ENCODE data around the gene CRX. TPM values are rescaled to one million over a fixed set of nuclear protein-coding genes. Genes with fewer than 3 reads are reported as not detected.

Gene CRX
- total RNA-seq, 1 experiment from 2014 or later: 0.13 TPM

DNA sequence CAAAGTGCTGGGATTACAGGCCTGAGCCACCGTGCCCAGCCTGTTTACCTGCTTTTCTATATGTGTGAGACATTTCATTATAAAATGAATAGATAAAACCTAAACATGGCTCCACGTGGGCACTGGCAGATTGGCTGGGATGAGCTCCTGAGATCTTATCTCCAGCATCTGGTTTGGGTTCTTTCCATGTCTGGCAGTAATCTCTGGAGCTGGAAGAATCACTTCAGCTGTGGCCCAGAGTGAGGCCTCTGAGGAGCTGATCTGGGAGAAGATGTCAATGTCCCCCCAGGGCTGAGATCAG lies 69.8 kb downstream of the CRX start:
- Histone ChIP-seq H3K27me3 (ENCODE audit: insufficient read depth, low read length) (no peaks in the 10 kb centered on the region), H4K8ac (replicated peaks; ENCODE audit: insufficient read length, low read depth, low read length) (no peak overlapping the region), H2AFZ (ENCODE audit: low read length) (no peak overlapping the region), H3K27ac (ENCODE audit: insufficient read length, low read depth, low read length) (no peak overlapping the region), H2BK20ac (ENCODE audit: low read depth, low read length, poor library complexity, severe bottlenecking) (no peak overlapping the region), H2BK15ac (ENCODE audit: low read depth, low read length) (no peak overlapping the region), H3K56ac (ENCODE audit: insufficient read length, low read depth, low read length) (no peak overlapping the region), H3K23me2 (ENCODE audit: insufficient read length, low read depth, low read length, poor library complexity, severe bottlenecking) (no peaks in the 10 kb centered on the region), H3K9me3 (ENCODE audit: control insufficient read depth, low read depth, low read length) (peaks cover 5% of the 10 kb centered on the region), H4K20me1 (ENCODE audit: control insufficient read depth, insufficient read depth, insufficient read length) (no peaks in the 10 kb centered on the region), H3K79me2 (ENCODE audit: insufficient read depth, low read length) (no peaks in the 10 kb centered on the region), H4K91ac (ENCODE audit: insufficient read length, low read depth, low read length) (no peak overlapping the region), H3K9ac (ENCODE audit: extremely low read depth, insufficient read length, low read length) (no peak overlapping the region), H2BK12ac (ENCODE audit: insufficient read length, low read depth, low read length) (no peak overlapping the region), H3K4ac (ENCODE audit: low read depth, low read length) (no peak overlapping the region), H2AK5ac (ENCODE audit: insufficient read length, low read length) (no peak overlapping the region), H3K23ac (ENCODE audit: insufficient read length, low read depth, low read length) (no peak overlapping the region), H3K79me1 (ENCODE audit: insufficient read depth, low read depth, low read length, poor library complexity, severe bottlenecking) (no peaks in the 10 kb centered on the region), H3T11ph (ENCODE audit: low read length) (no peak overlapping the region), H3K4me2 (ENCODE audit: insufficient read depth, insufficient read length, low read length) (no peak overlapping the region), H3K18ac (ENCODE audit: insufficient read length, low read depth, low read length) (no peak overlapping the region), H4K5ac (ENCODE audit: insufficient read length, low read depth, low read length) (no peak overlapping the region), H3K14ac (ENCODE audit: insufficient read depth, low read length) (no peak overlapping the region), H3K4me1 (ENCODE audit: insufficient read depth, low read length) (no peaks in the 10 kb centered on the region), H2BK5ac (ENCODE audit: insufficient read length, low read length) (no peak overlapping the region), H2BK120ac (ENCODE audit: low read depth, low read length, poor library complexity, severe bottlenecking) (no peak overlapping the region)
- TF ChIP-seq, protein P1, sequence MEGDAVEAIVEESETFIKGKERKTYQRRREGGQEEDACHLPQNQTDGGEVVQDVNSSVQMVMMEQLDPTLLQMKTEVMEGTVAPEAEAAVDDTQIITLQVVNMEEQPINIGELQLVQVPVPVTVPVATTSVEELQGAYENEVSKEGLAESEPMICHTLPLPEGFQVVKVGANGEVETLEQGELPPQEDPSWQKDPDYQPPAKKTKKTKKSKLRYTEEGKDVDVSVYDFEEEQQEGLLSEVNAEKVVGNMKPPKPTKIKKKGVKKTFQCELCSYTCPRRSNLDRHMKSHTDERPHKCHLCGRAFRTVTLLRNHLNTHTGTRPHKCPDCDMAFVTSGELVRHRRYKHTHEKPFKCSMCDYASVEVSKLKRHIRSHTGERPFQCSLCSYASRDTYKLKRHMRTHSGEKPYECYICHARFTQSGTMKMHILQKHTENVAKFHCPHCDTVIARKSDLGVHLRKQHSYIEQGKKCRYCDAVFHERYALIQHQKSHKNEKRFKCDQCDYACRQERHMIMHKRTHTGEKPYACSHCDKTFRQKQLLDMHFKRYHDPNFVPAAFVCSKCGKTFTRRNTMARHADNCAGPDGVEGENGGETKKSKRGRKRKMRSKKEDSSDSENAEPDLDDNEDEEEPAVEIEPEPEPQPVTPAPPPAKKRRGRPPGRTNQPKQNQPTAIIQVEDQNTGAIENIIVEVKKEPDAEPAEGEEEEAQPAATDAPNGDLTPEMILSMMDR (conservative IDR thresholded peaks at IDR 0.05): no peak
- WGBS (ENCODE audit: extremely low coverage, insufficient read length, low lambda C conversion rate): no CpG with 5 or more reads among the region's 2 CpGs
- peak overlapping the region in 1 of 3 experiments; percentile 55; a peak in 1 of 7 replicates for H3K27ac Mint-ChIP-seq
- H3K36me3 Mint-ChIP-seq (ENCODE audit: insufficient read depth in 1 of 3, low read depth in 3 of 3): peaks cover 4 to 13% (median 11%) of the 10 kb centered on the region in 3 experiments; a peak in 5 of 7 replicates
- 0 out of 4 replicates have a peak, but pooled peaks cover 0 to 3% of the 10 kb centered on the region in 2 experiments for H3K4me1 Mint-ChIP-seq
- H3K9me3 Mint-ChIP-seq: peaks cover 8 to 15% of the 10 kb centered on the region in 2 experiments; a peak in 4 of 5 replicates
- H3K27me3 Mint-ChIP-seq (ENCODE audit: low read depth): no peaks in the 10 kb centered on the region; the same call in 1 of the 2 replicates
- no peak for DNase-seq
- no peak overlapping the region for H3K4me3 Mint-ChIP-seq
